WTC11 (cell line): ENCODE data around the gene ERH. TPM values are rescaled to one million over a fixed set of nuclear protein-coding genes. Genes with fewer than 3 reads are reported as not detected.

Experiments used
- ATAC-seq: fragments of 200-7000 bp; cut with Tn5 transposase; 2 replicates; pipeline ENCODE4 v1.10.0; 2021; ENCODE audit warnings: mild to moderate bottlenecking, moderate library complexity
- CTCF ChIA-PET: fragments of 300-600 bp; sonication (Branson Sonifier 250); formaldehyde crosslinking; loops from one replicate; lab custom pipeline; 2021; ENCODE audit warnings: antibody characterized with exemption; lab: Charles Lee
- POLR2A ChIA-PET: fragments of 350-600 bp; sonication (Branson Sonifier 250); formaldehyde crosslinking; loops from one replicate; lab custom pipeline; 2021; ENCODE audit warnings: antibody characterized with exemption; lab: Charles Lee
- DNase-seq: peaks from one replicate; pipeline ENCODE4 v3.0.0; 2021; ENCODE audit warnings: low spot score
- H3K27ac Mint-ChIP-seq: 2 replicates; pipeline ENCODE4 v1.8.0; 2021; ENCODE audit warnings: mixed read lengths
- H3K27me3 Mint-ChIP-seq: 2 replicates; pipeline ENCODE4 v1.8.0; 2021; ENCODE audit warnings: low read depth, mild to moderate bottlenecking, moderate library complexity, mixed read lengths
- H3K36me3 Mint-ChIP-seq: 2 replicates; pipeline ENCODE4 v1.8.0; 2021; ENCODE audit warnings: mixed read lengths
- H3K4me1 Mint-ChIP-seq: 2 replicates; pipeline ENCODE4 v1.8.0; 2022; ENCODE audit warnings: mixed read lengths
- H3K4me3 Mint-ChIP-seq: 2 replicates; pipeline ENCODE4 v1.8.0; 2021; ENCODE audit warnings: mild to moderate bottlenecking, moderate library complexity, mixed read lengths
- H3K9me3 Mint-ChIP-seq: 2 replicates; pipeline ENCODE4 v1.8.0; 2021; ENCODE audit warnings: mixed read lengths
- AFF4 ChIP-seq: sonication (generic); formaldehyde crosslinking; IDR thresholded peaks from 2 replicates; pipeline ENCODE4 v1.8.1; 2023; ENCODE audit warnings: mild to moderate bottlenecking, missing genetic modification reagents, borderline replicate concordance
- ATF1 ChIP-seq: sonication (generic); formaldehyde crosslinking; IDR thresholded peaks from 2 replicates; pipeline ENCODE4 v1.8.1; 2023; ENCODE audit warnings: mild to moderate bottlenecking, moderate library complexity, missing genetic modification reagents
- ERG ChIP-seq: fragments of 250-450 bp; sonication (Bioruptor Pico); IDR thresholded peaks from 2 replicates; pipeline ENCODE4 v1.8.0; 2021; ENCODE audit warnings: mild to moderate bottlenecking
- JAZF1 ChIP-seq: fragments of 250-450 bp; sonication (Bioruptor Pico); IDR thresholded peaks from 2 replicates; pipeline ENCODE4 v1.9.0; 2021; ENCODE audit warnings: moderate library complexity, mild to moderate bottlenecking, inconsistent platforms
- NR1H2 ChIP-seq: sonication (generic); formaldehyde crosslinking; IDR thresholded peaks from 2 replicates; pipeline ENCODE4 v1.9.0; 2021; ENCODE audit warnings: mild to moderate bottlenecking, moderate library complexity, missing genetic modification reagents
- NR2C2 ChIP-seq: sonication (generic); formaldehyde crosslinking; IDR thresholded peaks from 2 replicates; pipeline ENCODE4 v1.8.0; 2022; ENCODE audit warnings: mild to moderate bottlenecking, missing genetic modification reagents
- ZNF219 ChIP-seq: sonication (generic); formaldehyde crosslinking; IDR thresholded peaks from 2 replicates; pipeline ENCODE4 v1.8.0; 2023; ENCODE audit warnings: missing genetic modification reagents, mild to moderate bottlenecking, borderline replicate concordance
- ZNF425 ChIP-seq: fragments of 250-450 bp; sonication (Bioruptor Pico); conservative IDR thresholded peaks from 2 replicates; pipeline ENCODE4 v1.9.0; 2021; ENCODE audit warnings: mild to moderate bottlenecking
- ZNF671 ChIP-seq: fragments of 250-450 bp; sonication (Bioruptor Pico); IDR thresholded peaks from 2 replicates; pipeline ENCODE4 v1.8.0; 2021; ENCODE audit warnings: mild to moderate bottlenecking
- total RNA-seq: library from RNA; stranded (reverse); gene quantifications from 3 replicates; pipeline ENCODE4 v1.2.3, GENCODE V29; 2021
- TF ChIP-seq, protein P1 (sequence below): sonication (generic); formaldehyde crosslinking; IDR thresholded peaks from 2 replicates; pipeline ENCODE4 v1.8.0; 2022; ENCODE audit warnings: mild to moderate bottlenecking, missing genetic modification reagents
- TF ChIP-seq, protein P2 (sequence below): sonication (generic); formaldehyde crosslinking; IDR thresholded peaks from 2 replicates; pipeline ENCODE4 v1.8.0; 2023; ENCODE audit warnings: mild to moderate bottlenecking, missing genetic modification reagents
- TF ChIP-seq, protein P3 (sequence below): sonication (generic); formaldehyde crosslinking; IDR thresholded peaks from 2 replicates; pipeline ENCODE4 v1.8.0; 2022; ENCODE audit warnings: mild to moderate bottlenecking, missing genetic modification reagents

ERH gene
- total RNA-seq, 1 experiment from 2014 or later = 363 TPM

DNA sequence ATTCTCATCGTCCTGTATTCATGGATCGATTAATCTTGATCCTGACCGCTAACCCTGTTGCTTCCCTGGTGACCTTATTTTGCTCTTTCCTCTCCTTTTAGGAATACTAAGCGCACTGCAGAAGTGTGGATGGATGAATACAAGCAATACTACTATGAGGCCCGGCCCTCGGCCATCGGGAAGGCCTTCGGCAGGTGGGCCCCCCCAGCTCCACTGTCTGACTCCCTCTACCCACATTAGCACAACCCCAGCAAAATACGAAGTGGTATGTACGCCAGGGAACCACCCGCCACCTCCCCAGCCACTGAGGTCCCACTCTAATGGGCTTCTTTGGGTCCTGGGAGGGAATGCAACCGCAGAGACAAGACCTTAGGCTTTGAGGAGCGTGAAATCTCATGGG lies 58.7 kb downstream of the ERH start:
- H3K9me3 Mint-ChIP-seq = no peaks in the 10 kb centered on the region
- H3K4me1 Mint-ChIP-seq = no peaks in the 10 kb centered on the region
- ATAC-seq (no peak), DNase-seq (no peak)
- no peaks in the 10 kb centered on the region for H3K27me3 Mint-ChIP-seq
- H3K36me3 Mint-ChIP-seq = no peaks in the 10 kb centered on the region
- no peak for TF ChIP-seq ATF1 (CRISPR knock-in tag)
- TF ChIP-seq, protein P1, sequence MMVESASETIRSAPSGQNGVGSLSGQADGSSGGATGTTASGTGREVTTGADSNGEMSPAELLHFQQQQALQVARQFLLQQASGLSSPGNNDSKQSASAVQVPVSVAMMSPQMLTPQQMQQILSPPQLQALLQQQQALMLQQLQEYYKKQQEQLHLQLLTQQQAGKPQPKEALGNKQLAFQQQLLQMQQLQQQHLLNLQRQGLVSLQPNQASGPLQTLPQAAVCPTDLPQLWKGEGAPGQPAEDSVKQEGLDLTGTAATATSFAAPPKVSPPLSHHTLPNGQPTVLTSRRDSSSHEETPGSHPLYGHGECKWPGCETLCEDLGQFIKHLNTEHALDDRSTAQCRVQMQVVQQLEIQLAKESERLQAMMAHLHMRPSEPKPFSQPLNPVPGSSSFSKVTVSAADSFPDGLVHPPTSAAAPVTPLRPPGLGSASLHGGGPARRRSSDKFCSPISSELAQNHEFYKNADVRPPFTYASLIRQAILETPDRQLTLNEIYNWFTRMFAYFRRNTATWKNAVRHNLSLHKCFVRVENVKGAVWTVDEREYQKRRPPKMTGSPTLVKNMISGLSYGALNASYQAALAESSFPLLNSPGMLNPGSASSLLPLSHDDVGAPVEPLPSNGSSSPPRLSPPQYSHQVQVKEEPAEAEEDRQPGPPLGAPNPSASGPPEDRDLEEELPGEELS (CRISPR knock-in tag) = no peak
- no peak for TF ChIP-seq ZNF671
- TF ChIP-seq, protein P2, sequence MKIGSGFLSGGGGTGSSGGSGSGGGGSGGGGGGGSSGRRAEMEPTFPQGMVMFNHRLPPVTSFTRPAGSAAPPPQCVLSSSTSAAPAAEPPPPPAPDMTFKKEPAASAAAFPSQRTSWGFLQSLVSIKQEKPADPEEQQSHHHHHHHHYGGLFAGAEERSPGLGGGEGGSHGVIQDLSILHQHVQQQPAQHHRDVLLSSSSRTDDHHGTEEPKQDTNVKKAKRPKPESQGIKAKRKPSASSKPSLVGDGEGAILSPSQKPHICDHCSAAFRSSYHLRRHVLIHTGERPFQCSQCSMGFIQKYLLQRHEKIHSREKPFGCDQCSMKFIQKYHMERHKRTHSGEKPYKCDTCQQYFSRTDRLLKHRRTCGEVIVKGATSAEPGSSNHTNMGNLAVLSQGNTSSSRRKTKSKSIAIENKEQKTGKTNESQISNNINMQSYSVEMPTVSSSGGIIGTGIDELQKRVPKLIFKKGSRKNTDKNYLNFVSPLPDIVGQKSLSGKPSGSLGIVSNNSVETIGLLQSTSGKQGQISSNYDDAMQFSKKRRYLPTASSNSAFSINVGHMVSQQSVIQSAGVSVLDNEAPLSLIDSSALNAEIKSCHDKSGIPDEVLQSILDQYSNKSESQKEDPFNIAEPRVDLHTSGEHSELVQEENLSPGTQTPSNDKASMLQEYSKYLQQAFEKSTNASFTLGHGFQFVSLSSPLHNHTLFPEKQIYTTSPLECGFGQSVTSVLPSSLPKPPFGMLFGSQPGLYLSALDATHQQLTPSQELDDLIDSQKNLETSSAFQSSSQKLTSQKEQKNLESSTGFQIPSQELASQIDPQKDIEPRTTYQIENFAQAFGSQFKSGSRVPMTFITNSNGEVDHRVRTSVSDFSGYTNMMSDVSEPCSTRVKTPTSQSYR (CRISPR knock-in tag) = no peak
- TF ChIP-seq NR1H2 = no peak
- no peak overlapping the region for H3K4me3 Mint-ChIP-seq
- ChIA-PET POLR2A (no interaction called here), CTCF (interaction anchor here (2.4 kb wide), 1 partner anchor 12 kb away, joined by 5 read pairs; no protein-coding TSS in a partner anchor)
- no peak overlapping the region for H3K27ac Mint-ChIP-seq

DNA sequence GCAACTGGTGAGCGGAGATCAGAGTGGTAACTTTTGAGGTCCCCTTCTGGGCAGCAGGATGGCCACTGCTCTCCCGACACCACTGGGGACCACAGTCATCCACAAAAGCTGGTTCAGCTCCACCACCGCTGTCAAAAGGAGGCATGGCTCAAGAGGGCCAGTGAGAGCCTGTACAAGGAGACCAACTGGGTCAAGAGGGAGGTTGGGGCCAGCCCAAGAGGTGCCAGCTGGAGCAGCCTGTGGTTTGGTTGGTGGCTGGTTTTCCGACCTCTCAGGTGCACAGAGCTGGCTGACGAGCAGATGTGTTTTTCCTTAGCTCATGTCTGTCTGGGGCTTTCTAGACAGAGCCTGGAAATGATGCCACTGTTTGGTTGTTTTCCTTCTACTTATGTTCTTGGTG lies 60.1 kb downstream of the ERH start:
- ChIA-PET POLR2A (no interaction called here), CTCF (interaction anchor here (1.0 to 8.3 kb wide), 2 partner anchors 10 to 79 kb away, joined by 4 to 56 read pairs; partner anchors contain the start of gene GALNT16)
- no peak for DNase-seq
- no peak for ATAC-seq
- Mint-ChIP-seq H3K27me3 (no peaks in the 10 kb centered on the region), H3K4me3 (no peak overlapping the region), H3K36me3 (no peaks in the 10 kb centered on the region), H3K27ac (no peak overlapping the region), H3K9me3 (no peaks in the 10 kb centered on the region), H3K4me1 (no peaks in the 10 kb centered on the region)
- TF ChIP-seq, protein P3, sequence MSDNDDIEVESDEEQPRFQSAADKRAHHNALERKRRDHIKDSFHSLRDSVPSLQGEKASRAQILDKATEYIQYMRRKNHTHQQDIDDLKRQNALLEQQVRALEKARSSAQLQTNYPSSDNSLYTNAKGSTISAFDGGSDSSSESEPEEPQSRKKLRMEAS (CRISPR knock-in tag) = no peak
- TF ChIP-seq AFF4 (CRISPR knock-in tag) = no peak
- no peak for TF ChIP-seq ERG (CRISPR knock-in tag)
- TF ChIP-seq ZNF425 (CRISPR knock-in tag) = no peak
- no peak for TF ChIP-seq JAZF1 (CRISPR knock-in tag)
- TF ChIP-seq NR2C2 (CRISPR knock-in tag) = no peak
- no peak for TF ChIP-seq ZNF219 (CRISPR knock-in tag)
- TF ChIP-seq ATF1 (CRISPR knock-in tag) = no peak
